Measurements from ENCODE around the gene GMPR2.

Gene GMPR2

GRCh38 chr14:24284501-24285035, 51.8 kb downstream of the GMPR2 start:
- no peak overlapping the region for H3K4me3 ChIP-seq (ENCODE audit: low read depth, low read length)
- TF ChIP-seq CTCF (IDR thresholded peaks at IDR 0.05; ENCODE audit: low read depth, low read length, missing control alignments) = no peak
- no peak for DNase-seq
- in situ Hi-C loops (cut with HindIII; ENCODE audit: low pct_ligation_motif_present, low sequenced_read_pairs) = no loop called here
- no peaks in the 10 kb centered on the region for H3K36me3 ChIP-seq (replicated peaks)
- no peaks in the 10 kb centered on the region for H3K27me3 ChIP-seq (replicated peaks)
- H3K27ac ChIP-seq = no peak overlapping the region

DNA sequence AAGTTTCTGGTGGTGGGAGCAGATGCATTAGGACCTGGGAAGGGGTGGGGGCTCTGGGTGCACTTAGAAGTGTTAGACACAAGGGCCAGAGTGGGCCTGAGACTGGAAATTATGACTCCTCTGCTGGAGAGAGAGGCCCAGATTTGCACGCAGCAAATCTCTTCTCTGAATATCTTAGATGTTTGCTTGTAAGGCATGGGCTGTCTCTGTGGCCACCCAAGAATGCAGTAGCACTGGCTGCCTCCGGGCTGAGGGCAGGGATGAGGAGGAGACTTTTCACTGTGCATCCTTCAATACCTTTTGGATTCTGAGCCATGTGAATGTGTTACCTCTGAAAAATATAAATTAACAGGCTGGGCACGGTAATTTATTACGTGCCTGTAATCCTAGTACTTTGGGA, 52.6 kb downstream of the GMPR2 start:
- no peak for DNase-seq
- Histone ChIP-seq H3K27me3 (replicated peaks) (no peaks in the 10 kb centered on the region), H3K36me3 (replicated peaks) (peaks cover 5% of the 10 kb centered on the region), H3K27ac (no peak overlapping the region), H3K4me3 (ENCODE audit: low read depth, low read length) (no peak overlapping the region)
- in situ Hi-C loops (cut with HindIII; ENCODE audit: low pct_ligation_motif_present, low sequenced_read_pairs) = no loop called here
- TF ChIP-seq CTCF (IDR thresholded peaks at IDR 0.05; ENCODE audit: low read depth, low read length, missing control alignments) = no peak

DNA sequence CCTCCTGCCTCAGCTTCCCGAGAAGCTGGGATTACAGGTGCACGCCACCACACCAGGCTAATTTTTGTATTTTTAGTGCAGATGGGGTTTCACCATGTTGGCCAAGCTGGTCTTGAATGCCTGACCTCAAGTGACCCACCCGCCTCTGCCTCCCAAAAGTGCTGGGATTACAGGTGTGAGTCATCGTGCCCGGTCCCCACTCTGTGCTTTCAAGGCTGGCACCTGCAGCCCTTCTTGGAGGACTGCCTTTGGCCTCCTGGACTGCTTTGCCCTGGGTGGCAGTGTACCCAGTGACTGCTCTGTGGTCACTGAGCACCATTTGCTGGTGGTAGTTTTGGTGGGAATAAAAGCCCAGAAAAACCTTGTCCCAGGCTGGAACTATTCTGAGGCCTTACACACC, 54.3 kb downstream of the GMPR2 start:
- no peak overlapping the region for H3K4me3 ChIP-seq (ENCODE audit: low read depth, low read length)
- H3K27me3 ChIP-seq (replicated peaks) = no peaks in the 10 kb centered on the region
- no peak for DNase-seq
- no peak for TF ChIP-seq CTCF (IDR thresholded peaks at IDR 0.05; ENCODE audit: low read depth, low read length, missing control alignments)
- no peak overlapping the region for H3K27ac ChIP-seq
- in situ Hi-C loops (cut with HindIII; ENCODE audit: low pct_ligation_motif_present, low sequenced_read_pairs) = no loop called here
- H3K36me3 ChIP-seq (replicated peaks) = peaks cover 5% of the 10 kb centered on the region
